Hepatocyte (in vitro differentiated cells): Measurements from ENCODE around the gene DNAH17. TPM values are rescaled to one million over a fixed set of nuclear protein-coding genes. Genes with fewer than 3 reads are reported as not detected.
A peak's percentile ranks its signal among the peaks of the same experiment; 100 is the strongest.

Source experiments
- DNase-seq: peaks from one replicate; pipeline ENCODE4 v3.0.0-alpha.2; 2016; ENCODE audit warnings: low spot score
- H2AFZ ChIP-seq: fragments of 200-600 bp; sonication (generic); 2 replicates; pipeline ENCODE4 v1.6.0; 2016; ENCODE audit warnings: antibody characterized with exemption, mild to moderate bottlenecking
- H3K27ac ChIP-seq: fragments of 200-600 bp; sonication (generic); 2 replicates; pipeline ENCODE4 v1.5.1; 2016; ENCODE audit warnings: mild to moderate bottlenecking
- H3K27me3 ChIP-seq: fragments of 200-600 bp; sonication (generic); 2 replicates; pipeline ENCODE4 v1.6.1; 2016
- H3K36me3 ChIP-seq: fragments of 200-600 bp; sonication (generic); replicated peaks from 2 replicates; pipeline ENCODE4 v1.5.1; 2016; ENCODE audit warnings: low read depth; ENCODE audit not compliant: insufficient read depth
- H3K4me1 ChIP-seq: fragments of 200-600 bp; sonication (generic); 2 replicates; pipeline ENCODE4 v1.5.1; 2016; ENCODE audit warnings: mild to moderate bottlenecking, moderate library complexity; ENCODE audit not compliant: insufficient read depth
- H3K4me2 ChIP-seq: fragments of 200-600 bp; sonication (generic); 2 replicates; pipeline ENCODE4 v1.6.0; 2016
- H3K4me3 ChIP-seq: fragments of 200-600 bp; sonication (generic); 2 replicates; pipeline ENCODE4 v1.5.1; 2016; ENCODE audit warnings: mild to moderate bottlenecking
- H3K79me2 ChIP-seq: fragments of 200-600 bp; sonication (generic); 2 replicates; pipeline ENCODE4 v1.6.0; 2017; ENCODE audit warnings: mild to moderate bottlenecking
- H3K9me2 ChIP-seq: fragments of 200-600 bp; sonication (generic); replicated peaks from 2 replicates; pipeline ENCODE4 v1.6.0; 2017; ENCODE audit warnings: mild to moderate bottlenecking; ENCODE audit not compliant: insufficient read depth
- H3K9me3 ChIP-seq: fragments of 200-600 bp; sonication (generic); 2 replicates; pipeline ENCODE4 v1.5.1; 2016; ENCODE audit warnings: low read depth, mild to moderate bottlenecking
- H4K20me1 ChIP-seq: fragments of 200-600 bp; sonication (generic); 2 replicates; pipeline ENCODE4 v1.6.0; 2016; ENCODE audit warnings: mild to moderate bottlenecking; ENCODE audit not compliant: insufficient read depth, poor library complexity, severe bottlenecking
- EZH2 ChIP-seq: fragments of 200-600 bp; sonication (generic); IDR thresholded peaks from 2 replicates; pipeline ENCODE4 v1.6.1; 2016; ENCODE audit warnings: antibody characterized with exemption, mild to moderate bottlenecking, borderline replicate concordance
- EZH2phosphoT487 ChIP-seq: fragments of 200-600 bp; sonication (generic); IDR thresholded peaks from one replicate; pipeline ENCODE4 v1.6.1; 2018; ENCODE audit warnings: antibody characterized with exemption, mild to moderate bottlenecking, low read depth, moderate library complexity; ENCODE audit not compliant: unreplicated experiment, severe bottlenecking
- WGBS: methylation state at CpG from one replicate; pipeline ENCODE4 v1.1.6; 2016; ENCODE audit warnings: low lambda C conversion rate; ENCODE audit errors: missing lambda C conversion rate; 5-methylcytosine and 5-hydroxymethylcytosine counted together
- polyA plus RNA-seq: library from polyadenylated mRNA; unstranded; fragments of >200 nt; fragmentation: Nextera tagmentation; extraction: Ambion mirVana; gene quantifications from 2 replicates; pipeline ENCODE4 v1.2.1, GENCODE V29; 2016
- total RNA-seq: library from RNA; depleted of rRNA; stranded (reverse); fragments of >200 nt; gene quantifications from 2 replicates; pipeline ENCODE4 v1.2.3, GENCODE V29; 2014
- TF ChIP-seq, protein P1 (sequence below): fragments of 200-600 bp; sonication (generic); IDR thresholded peaks from 2 replicates; pipeline ENCODE4 v1.5.1; 2016; ENCODE audit warnings: antibody characterized with exemption, mild to moderate bottlenecking; ENCODE audit not compliant: poor library complexity

DNAH17 gene
- total and polyA plus RNA-seq, 2 experiments from 2014 or later, result 0.20 to 1.5 TPM

DNA sequence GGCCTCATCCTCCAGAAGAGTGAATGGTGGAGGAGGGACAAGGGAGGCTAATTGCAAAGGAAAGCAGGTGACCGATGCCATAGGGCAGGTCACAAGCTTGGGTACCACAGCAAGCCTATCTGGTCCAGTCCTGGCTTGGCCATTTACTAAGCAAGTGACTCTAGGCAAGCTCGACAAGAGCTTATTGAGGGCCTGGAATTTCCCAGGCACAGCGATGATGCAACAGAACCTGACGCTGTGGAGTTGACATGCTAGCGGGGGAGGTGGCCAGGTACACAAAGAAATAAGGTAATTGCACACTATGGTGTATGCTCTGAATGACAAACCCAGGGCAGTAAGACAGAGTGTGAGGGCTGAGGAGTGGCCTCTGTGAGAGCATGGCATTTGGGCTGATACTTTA is 100.2 kb downstream of the DNAH17 start:
- no peaks in the 10 kb centered on the region for H3K9me2 ChIP-seq
- H2AFZ ChIP-seq, result no peak overlapping the region
- H3K4me3 ChIP-seq, result no peak overlapping the region
- TF ChIP-seq, protein P1, sequence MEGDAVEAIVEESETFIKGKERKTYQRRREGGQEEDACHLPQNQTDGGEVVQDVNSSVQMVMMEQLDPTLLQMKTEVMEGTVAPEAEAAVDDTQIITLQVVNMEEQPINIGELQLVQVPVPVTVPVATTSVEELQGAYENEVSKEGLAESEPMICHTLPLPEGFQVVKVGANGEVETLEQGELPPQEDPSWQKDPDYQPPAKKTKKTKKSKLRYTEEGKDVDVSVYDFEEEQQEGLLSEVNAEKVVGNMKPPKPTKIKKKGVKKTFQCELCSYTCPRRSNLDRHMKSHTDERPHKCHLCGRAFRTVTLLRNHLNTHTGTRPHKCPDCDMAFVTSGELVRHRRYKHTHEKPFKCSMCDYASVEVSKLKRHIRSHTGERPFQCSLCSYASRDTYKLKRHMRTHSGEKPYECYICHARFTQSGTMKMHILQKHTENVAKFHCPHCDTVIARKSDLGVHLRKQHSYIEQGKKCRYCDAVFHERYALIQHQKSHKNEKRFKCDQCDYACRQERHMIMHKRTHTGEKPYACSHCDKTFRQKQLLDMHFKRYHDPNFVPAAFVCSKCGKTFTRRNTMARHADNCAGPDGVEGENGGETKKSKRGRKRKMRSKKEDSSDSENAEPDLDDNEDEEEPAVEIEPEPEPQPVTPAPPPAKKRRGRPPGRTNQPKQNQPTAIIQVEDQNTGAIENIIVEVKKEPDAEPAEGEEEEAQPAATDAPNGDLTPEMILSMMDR, result no peak
- no peaks in the 10 kb centered on the region for H3K79me2 ChIP-seq
- no peaks in the 10 kb centered on the region for H3K27me3 ChIP-seq
- H4K20me1 ChIP-seq, result no peaks in the 10 kb centered on the region
- H3K4me2 ChIP-seq, result no peak overlapping the region
- peak; percentile 66 for DNase-seq
- no peaks in the 10 kb centered on the region for H3K9me3 ChIP-seq
- no peak overlapping the region for H3K27ac ChIP-seq
- H3K4me1 ChIP-seq, result no peaks in the 10 kb centered on the region
- H3K36me3 ChIP-seq, result no peaks in the 10 kb centered on the region
- 64% methylated on average over 5 of the region's 5 CpGs for WGBS

DNA sequence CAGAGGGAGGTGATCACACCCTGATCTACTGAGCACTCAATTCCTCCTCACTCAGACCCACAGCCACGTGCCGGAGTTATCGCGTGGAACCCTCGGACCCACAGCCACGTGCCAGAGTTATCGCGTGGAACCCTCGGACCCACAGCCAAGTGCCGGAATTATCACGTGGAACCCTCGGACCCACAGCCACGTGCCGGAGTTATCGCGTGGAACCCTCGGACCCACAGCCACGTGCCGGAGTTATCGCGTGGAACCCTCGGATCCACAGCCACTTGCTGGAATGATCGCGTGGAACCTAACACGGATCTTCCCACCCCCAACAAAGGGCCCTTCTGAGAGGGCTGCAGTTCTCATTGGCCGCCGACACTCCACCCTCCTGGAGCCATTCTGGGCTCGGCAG is 101.0 kb downstream of the DNAH17 start:
- WGBS, result 95% methylated on average over 25 of the region's 28 CpGs
- Histone ChIP-seq H3K79me2 (no peaks in the 10 kb centered on the region), H3K9me3 (no peaks in the 10 kb centered on the region), H3K4me2 (no peak overlapping the region), H4K20me1 (no peaks in the 10 kb centered on the region), H3K4me3 (no peak overlapping the region), H3K4me1 (no peaks in the 10 kb centered on the region), H3K27ac (no peak overlapping the region), H2AFZ (no peak overlapping the region), H3K27me3 (no peaks in the 10 kb centered on the region), H3K9me2 (no peaks in the 10 kb centered on the region), H3K36me3 (no peaks in the 10 kb centered on the region)
- no peak for TF ChIP-seq EZH2phosphoT487
- TF ChIP-seq, protein P1, result no peak
- no peak for TF ChIP-seq EZH2
- DNase-seq, result no peak

DNA sequence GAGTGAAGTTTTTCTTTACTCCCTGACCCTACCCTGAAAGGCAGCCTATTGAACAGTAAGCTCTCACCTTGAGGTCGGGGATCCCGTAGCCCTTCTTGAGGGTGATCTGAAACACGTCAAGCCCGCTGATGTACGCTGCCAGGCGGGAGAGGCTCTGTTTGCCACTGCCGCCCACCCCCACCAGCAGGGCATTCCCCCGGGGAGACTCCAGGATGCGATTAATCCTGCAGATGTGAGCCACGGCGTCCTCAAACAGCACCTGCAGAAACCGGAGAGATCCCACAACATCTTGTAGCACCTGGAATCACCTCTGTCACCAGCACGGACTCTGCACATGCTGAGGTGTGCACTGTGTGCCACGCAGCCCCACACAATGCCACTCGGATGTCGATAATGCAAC is 102.0 kb downstream of the DNAH17 start:
- DNase-seq, result no peak
- Histone ChIP-seq H3K9me2 (no peaks in the 10 kb centered on the region), H3K9me3 (no peaks in the 10 kb centered on the region), H3K27ac (no peak overlapping the region), H3K4me1 (no peaks in the 10 kb centered on the region), H3K79me2 (no peaks in the 10 kb centered on the region), H3K27me3 (no peaks in the 10 kb centered on the region), H3K4me3 (no peak overlapping the region), H3K36me3 (no peaks in the 10 kb centered on the region), H3K4me2 (no peak overlapping the region), H2AFZ (no peak overlapping the region), H4K20me1 (no peaks in the 10 kb centered on the region)
- 84% methylated on average over 16 of the region's 16 CpGs for WGBS
- TF ChIP-seq, protein P1, result no peak
- no peak for TF ChIP-seq EZH2phosphoT487
- no peak for TF ChIP-seq EZH2

DNA sequence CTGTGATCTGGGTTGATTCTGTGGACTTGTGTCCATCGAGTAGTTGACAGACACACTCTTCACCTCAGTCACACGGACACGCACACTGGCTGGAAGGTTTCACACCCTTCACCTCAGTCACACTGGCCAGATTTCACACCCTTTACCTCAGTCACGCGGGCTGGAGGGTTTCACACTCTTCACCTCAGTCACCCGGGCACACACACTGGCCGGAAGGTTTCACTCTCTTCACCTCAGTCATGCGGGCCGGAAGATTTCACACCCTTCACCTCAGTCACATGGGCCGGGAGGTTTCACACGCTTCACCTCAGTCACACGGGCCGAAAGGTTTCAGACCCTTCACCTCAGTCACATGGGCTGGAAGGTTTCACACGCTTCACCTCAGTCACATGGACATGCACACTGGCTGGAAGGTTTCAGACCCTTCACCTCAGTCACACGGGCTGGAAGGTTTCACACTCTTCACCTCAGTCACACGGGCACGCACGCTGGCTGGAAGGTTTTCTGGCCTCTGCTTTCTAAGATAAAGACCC is 102.5 kb downstream of the DNAH17 start:
- no peak overlapping the region for H3K4me2 ChIP-seq
- H3K4me3 ChIP-seq, result no peak overlapping the region
- no peaks in the 10 kb centered on the region for H3K9me2 ChIP-seq
- DNase-seq, result no peak
- no peak for TF ChIP-seq EZH2phosphoT487
- TF ChIP-seq, protein P1, result no peak
- no peak for TF ChIP-seq EZH2
- no peaks in the 10 kb centered on the region for H4K20me1 ChIP-seq
- H3K27me3 ChIP-seq, result no peaks in the 10 kb centered on the region
- H3K4me1 ChIP-seq, result no peaks in the 10 kb centered on the region
- WGBS, result 90% methylated on average over 18 of the region's 18 CpGs
- H3K9me3 ChIP-seq, result no peaks in the 10 kb centered on the region
- H3K36me3 ChIP-seq, result no peaks in the 10 kb centered on the region
- H3K27ac ChIP-seq, result no peak overlapping the region
- no peaks in the 10 kb centered on the region for H3K79me2 ChIP-seq
- H2AFZ ChIP-seq, result no peak overlapping the region
